ENCODE measurements around the gene CHN1.

CHN1 gene

GRCh38 chr2:174785481-174785880 lies 219.7 kb downstream of the CHN1 start:
- no peak for DNase-seq (ENCODE audit: low read depth)

- DNase-seq (ENCODE audit: low read depth), result no peak
Measured at GRCh38 chr2:174784909-174785308, 220.3 kb downstream of the CHN1 start.

DNA sequence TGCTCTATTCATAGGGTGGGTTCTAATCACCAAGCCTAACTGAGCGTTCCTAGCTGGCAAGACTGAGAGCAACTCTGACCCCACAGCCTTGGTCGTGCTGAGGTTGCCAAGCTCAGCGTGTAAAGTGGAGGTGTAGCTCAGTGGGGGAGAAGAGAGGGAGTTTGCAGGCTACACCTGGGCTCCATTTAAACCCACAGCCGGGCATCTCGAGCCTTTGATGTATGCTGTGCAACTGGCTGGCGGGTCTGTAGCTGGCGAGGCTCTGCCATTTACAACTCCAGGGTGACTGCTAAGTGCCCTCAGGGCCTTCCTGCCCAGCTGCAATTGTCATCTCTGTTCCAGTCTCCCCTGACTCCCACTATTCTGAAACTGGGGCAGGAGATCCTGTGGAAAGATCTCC lies 220.9 kb downstream of the CHN1 start:
- no peak for DNase-seq (ENCODE audit: low read depth)

DNA sequence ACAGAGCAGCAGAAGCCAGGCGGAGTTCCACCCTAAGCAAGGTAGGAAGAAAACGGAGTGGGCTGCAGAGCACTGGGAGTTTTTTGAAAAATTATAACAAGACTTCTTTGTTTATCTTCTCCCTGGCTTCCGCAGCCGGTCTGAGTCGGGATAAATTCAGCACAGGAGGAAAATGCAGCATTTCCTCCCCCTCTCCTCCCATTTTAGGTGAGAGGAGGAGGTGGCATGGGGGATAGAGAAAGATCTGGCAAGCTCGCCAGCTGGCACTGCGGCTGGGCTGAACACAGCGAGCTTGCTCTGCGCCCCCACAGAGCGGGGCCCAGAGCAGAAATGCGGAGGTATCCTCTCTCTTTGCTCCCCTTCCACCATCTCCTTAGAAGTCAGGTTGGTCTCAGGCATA lies 223.2 kb downstream of the CHN1 start:
- no peak for DNase-seq (ENCODE audit: low read depth)

- no peak for DNase-seq (ENCODE audit: low read depth)
Measured at GRCh38 chr2:174781298-174781697, 223.9 kb downstream of the CHN1 start.

- no peak for DNase-seq (ENCODE audit: low read depth)
Measured at GRCh38 chr2:174780856-174781255, 224.3 kb downstream of the CHN1 start.

GRCh38 chr2:174780191-174780840 lies 224.9 kb downstream of the CHN1 start:
- DNase-seq (ENCODE audit: low read depth), result no peak

GRCh38 chr2:174779361-174779928 lies 225.7 kb downstream of the CHN1 start:
- DNase-seq (ENCODE audit: low read depth), result no peak

DNA sequence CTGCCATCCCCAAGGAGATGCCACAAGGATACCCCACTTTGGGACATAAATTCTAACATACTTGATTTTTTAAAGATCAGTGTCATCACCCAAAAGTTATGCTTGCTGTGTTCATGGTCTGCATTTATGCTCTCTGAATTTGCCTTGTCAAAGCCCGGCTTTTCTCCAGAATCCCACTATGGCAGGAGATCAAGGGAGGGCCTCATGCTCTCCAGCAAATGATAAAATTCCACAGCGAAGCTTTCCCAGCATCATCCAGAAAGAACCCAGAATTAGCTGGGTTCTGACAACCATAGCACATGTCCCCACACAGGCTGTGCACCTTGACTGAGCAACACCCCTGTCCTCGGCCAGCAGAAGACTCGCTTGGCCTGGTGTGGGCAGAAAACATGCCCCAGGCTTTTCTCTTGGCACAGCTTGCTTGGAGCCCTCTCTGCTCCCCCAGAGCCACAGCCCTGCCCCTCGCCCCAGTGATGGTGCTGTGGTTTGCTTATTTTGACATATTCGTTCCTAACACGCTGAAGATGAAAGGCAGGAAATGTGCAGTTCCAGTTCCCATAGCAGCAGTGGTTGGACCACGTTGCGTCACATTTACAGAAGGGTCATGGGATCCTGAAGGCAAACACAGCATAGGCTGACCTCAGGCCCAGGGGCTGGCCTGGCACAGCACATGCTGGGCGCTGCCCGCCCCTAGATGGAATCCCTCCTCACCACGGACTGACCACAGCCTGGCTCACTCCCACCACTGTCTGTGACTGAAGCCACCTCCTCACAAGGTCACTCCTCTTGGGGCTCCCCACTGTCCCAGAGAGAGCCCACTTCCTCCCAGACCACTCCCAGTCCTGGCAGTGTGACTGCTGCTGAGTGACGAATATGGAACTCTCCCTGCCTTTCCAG lies 226.8 kb downstream of the CHN1 start:
- peak; percentile 30 for DNase-seq (ENCODE audit: low read depth)

GRCh38 chr2:174777347-174778084 lies 227.7 kb downstream of the CHN1 start:
- no peak for DNase-seq (ENCODE audit: low read depth)

DNA sequence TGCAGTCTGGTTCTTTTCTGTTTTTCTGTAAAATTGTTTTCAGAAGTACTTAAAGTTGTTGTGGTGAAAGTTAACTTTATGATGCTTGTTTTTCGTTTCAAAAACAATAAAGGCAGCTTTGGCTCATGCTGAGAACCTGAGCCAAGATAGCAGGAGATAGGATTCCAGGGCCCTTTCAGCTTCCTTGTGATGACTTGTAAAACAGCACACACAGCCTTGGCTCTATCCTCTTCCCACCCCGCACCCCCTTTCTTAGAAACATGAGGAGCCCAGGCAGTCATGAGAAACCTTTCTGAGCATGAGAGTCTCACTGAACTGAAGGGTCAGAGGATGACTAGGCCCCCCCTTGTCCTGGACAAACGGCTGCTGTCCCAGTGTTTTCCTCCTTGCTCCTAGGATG lies 228.5 kb downstream of the CHN1 start:
- no peak for DNase-seq (ENCODE audit: low read depth)

DNA sequence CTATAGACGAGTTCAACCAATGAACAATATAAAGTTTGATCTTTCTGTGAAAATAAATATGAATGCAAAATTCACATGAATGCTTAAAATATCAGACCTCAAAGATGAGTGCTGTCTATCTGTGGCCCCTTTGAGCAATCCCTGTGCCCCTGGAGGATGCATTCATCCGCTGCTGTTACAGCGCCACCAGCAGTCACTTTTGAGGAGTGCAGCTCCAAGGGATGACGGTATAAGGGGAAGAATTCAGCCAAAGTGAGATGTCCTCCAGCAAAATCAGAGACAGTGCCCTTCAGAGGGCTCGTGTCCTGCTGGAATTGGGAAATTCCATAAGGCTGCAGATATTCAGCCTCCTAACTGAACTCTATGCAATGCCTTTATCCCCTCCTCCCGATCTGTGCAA lies 229.0 kb downstream of the CHN1 start:
- no peak for DNase-seq (ENCODE audit: low read depth)

- no peak for DNase-seq (ENCODE audit: low read depth)
Measured at GRCh38 chr2:174775571-174775980, 229.6 kb downstream of the CHN1 start.

- no peak for DNase-seq (ENCODE audit: low read depth)
Measured at GRCh38 chr2:174774886-174775285, 230.3 kb downstream of the CHN1 start.

- no peak for DNase-seq (ENCODE audit: low read depth)
Measured at GRCh38 chr2:174773215-174773614, 232.0 kb downstream of the CHN1 start.

DNA sequence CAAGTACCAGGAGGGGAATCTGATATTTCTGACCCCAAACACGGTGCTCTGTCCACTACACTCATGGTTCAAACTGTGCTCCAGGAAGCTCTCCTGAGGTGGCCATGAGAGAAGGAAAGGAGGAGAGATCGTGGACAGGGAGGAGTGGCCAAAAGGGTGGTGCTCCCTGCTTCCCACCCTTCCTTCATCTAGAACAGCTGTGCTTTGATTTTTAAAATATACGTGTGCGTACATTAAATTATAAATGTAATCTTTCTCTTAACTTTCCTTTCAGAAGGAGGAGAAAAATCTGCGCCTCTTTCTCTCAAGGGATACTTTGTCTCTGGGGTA lies 232.7 kb downstream of the CHN1 start:
- no peak for DNase-seq (ENCODE audit: low read depth)

GRCh38 chr2:174771631-174772471 lies 233.3 kb downstream of the CHN1 start:
- DNase-seq (ENCODE audit: low read depth), result no peak

GRCh38 chr2:174771136-174771535 lies 234.0 kb downstream of the CHN1 start:
- DNase-seq (ENCODE audit: low read depth), result no peak

DNA sequence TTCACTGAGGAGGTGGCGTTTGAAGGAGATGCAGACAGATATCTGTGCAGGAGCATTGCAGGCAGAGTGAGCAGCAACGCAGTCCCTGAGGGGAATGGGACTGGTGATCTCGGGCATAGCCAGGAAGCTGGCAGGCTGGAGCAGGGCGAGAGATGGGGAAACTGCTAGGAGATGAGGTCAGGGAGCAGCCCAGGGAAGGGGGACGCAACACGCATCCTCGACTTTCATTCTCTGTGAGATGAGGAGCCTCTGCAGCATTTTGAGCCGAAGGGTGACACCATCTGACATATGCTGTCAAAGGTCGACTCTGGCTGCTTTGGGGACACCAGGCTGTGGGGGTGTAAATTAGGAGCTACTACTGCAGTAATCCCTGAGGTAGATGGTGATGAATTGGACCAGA lies 236.6 kb downstream of the CHN1 start:
- DNase-seq (ENCODE audit: low read depth), result no peak

DNA sequence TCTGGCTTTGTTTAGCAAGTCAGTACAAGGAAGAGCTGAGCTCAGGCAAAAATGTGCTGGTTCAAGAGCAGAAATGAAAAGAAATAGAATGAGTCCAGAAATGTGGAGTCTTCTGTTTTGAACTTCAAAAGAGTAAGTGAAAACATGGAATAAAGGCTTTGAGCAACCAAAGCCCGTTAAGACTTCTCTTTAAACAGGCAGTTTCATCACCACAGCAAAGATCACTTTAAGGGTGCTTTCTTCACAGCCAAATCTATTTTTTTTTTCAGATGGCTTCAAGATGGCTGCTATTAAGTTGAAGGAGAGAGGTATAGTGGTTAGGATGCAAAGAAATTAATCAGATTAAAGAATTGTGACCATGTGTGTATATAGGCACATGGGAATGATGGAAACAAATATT lies 238.9 kb downstream of the CHN1 start:
- no peak for DNase-seq (ENCODE audit: low read depth)

- no peak for DNase-seq (ENCODE audit: low read depth)
Measured at GRCh38 chr2:174765576-174765975, 239.6 kb downstream of the CHN1 start.

All from stimulated activated CD8-positive, alpha-beta memory T cell treated with anti-CD3 and anti-CD28 coated beads, Interleukin-7, amount 100 ng/mL, for 24 hours (primary cell).